HG03175 (cell line): ENCODE results near the gene SLC12A5.

Source experiments
- ATAC-seq: cut with Tn5 transposase; IDR thresholded peaks from one replicate; pipeline ENCODE4 v1.9.1; 2021; ENCODE audit warnings: mild to moderate bottlenecking, moderate library complexity; ENCODE audit not compliant: unreplicated experiment

SLC12A5 gene

GRCh38 chr20:46051556-46052308, 22.7 kb downstream of the SLC12A5 start:
- no peak for ATAC-seq

- no peak for ATAC-seq
These were observed 24.4 kb downstream of the SLC12A5 start for GRCh38 chr20:46053416-46053815.

GRCh38 chr20:46054606-46055005, 25.6 kb downstream of the SLC12A5 start:
- no peak for ATAC-seq

GRCh38 chr20:46055269-46055668, 26.3 kb downstream of the SLC12A5 start:
- ATAC-seq: no peak

- ATAC-seq: no peak
These were observed 27.2 kb downstream of the SLC12A5 start for GRCh38 chr20:46056027-46056833.

- no peak for ATAC-seq
These were observed 28.2 kb downstream of the SLC12A5 start for GRCh38 chr20:46056970-46057855.

- ATAC-seq: no peak
These were observed 29.0 kb downstream of the SLC12A5 start for GRCh38 chr20:46057856-46058598.

GRCh38 chr20:46058599-46059281, 29.7 kb downstream of the SLC12A5 start:
- ATAC-seq: no peak

GRCh38 chr20:46060301-46060881, 31.4 kb downstream of the SLC12A5 start:
- no peak for ATAC-seq

GRCh38 chr20:46060975-46061374, 32.0 kb downstream of the SLC12A5 start:
- no peak for ATAC-seq

- no peak for ATAC-seq
These were observed 33.1 kb downstream of the SLC12A5 start for GRCh38 chr20:46062151-46062550.

- ATAC-seq: no peak
These were observed 33.6 kb downstream of the SLC12A5 start for GRCh38 chr20:46062621-46063020.

GRCh38 chr20:46063151-46063550, 34.1 kb downstream of the SLC12A5 start:
- ATAC-seq: no peak

- ATAC-seq: no peak
These were observed 34.6 kb downstream of the SLC12A5 start for GRCh38 chr20:46063652-46064054.

GRCh38 chr20:46065006-46065405, 36.0 kb downstream of the SLC12A5 start:
- no peak for ATAC-seq

- ATAC-seq: no peak
These were observed 36.7 kb downstream of the SLC12A5 start for GRCh38 chr20:46065691-46066090.

GRCh38 chr20:46070215-46070900, 41.3 kb downstream of the SLC12A5 start:
- ATAC-seq: no peak

- ATAC-seq: no peak
These were observed 42.6 kb downstream of the SLC12A5 start for GRCh38 chr20:46071573-46071972.

GRCh38 chr20:46073024-46073423, 44.0 kb downstream of the SLC12A5 start:
- no peak for ATAC-seq
